Loucy (cell line): ENCODE data around the gene IL36B.

Experiments
- H2AFZ ChIP-seq: fragments of 200-600 bp; sonication (generic); 2 replicates; pipeline ENCODE4 v1.6.0; 2016; ENCODE audit warnings: antibody characterized with exemption, mild to moderate bottlenecking, low read length, moderate library complexity
- H3F3A ChIP-seq: fragments of 200-600 bp; 2 replicates; pipeline ENCODE4 v1.6.0; 2016; ENCODE audit warnings: antibody characterized with exemption, low read depth, mild to moderate bottlenecking
- H3K27me3 ChIP-seq: fragments of 200-600 bp; sonication (generic); 2 replicates; pipeline ENCODE4 v1.6.1; 2014; ENCODE audit warnings: low read length, mild to moderate bottlenecking; ENCODE audit not compliant: insufficient read depth, poor library complexity, severe bottlenecking
- H3K36me3 ChIP-seq: fragments of 200-600 bp; sonication (generic); 2 replicates; pipeline ENCODE4 v1.6.1; 2016; ENCODE audit warnings: low read length; ENCODE audit not compliant: insufficient read depth
- H3K4me1 ChIP-seq: fragments of 200-600 bp; sonication (generic); 2 replicates; pipeline ENCODE4 v1.5.1; 2014; ENCODE audit warnings: low read length, mild to moderate bottlenecking; ENCODE audit not compliant: insufficient read depth, poor library complexity, severe bottlenecking
- H3K4me2 ChIP-seq: fragments of 200-600 bp; sonication (generic); 2 replicates; pipeline ENCODE4 v1.6.0; 2014; ENCODE audit warnings: antibody characterized with exemption, low read length, low read depth, mild to moderate bottlenecking; ENCODE audit not compliant: poor library complexity, severe bottlenecking
- H3K4me3 ChIP-seq: fragments of 200-600 bp; sonication (generic); 2 replicates; pipeline ENCODE4 v1.5.1; 2014; ENCODE audit warnings: low read length, mild to moderate bottlenecking, mixed read lengths; ENCODE audit not compliant: poor library complexity, severe bottlenecking
- H3K79me2 ChIP-seq: fragments of 200-600 bp; sonication (generic); 2 replicates; pipeline ENCODE4 v1.6.1; 2014; ENCODE audit warnings: low read length; ENCODE audit not compliant: insufficient read depth
- H3K9ac ChIP-seq: fragments of 200-600 bp; sonication (generic); 2 replicates; pipeline ENCODE4 v1.6.0; 2014; ENCODE audit warnings: mild to moderate bottlenecking, low read depth, low read length, moderate library complexity; ENCODE audit not compliant: poor library complexity, severe bottlenecking
- H3K9me2 ChIP-seq: fragments of 200-600 bp; sonication (generic); replicated peaks from 2 replicates; pipeline ENCODE4 v1.6.1; 2016; ENCODE audit warnings: low read depth, low read length, mixed read lengths
- H3K9me3 ChIP-seq: fragments of 200-600 bp; sonication (generic); 2 replicates; pipeline ENCODE4 v1.6.1; 2014; ENCODE audit warnings: mild to moderate bottlenecking, antibody characterized with exemption, low read length, low read depth; ENCODE audit not compliant: insufficient read depth
- H4K20me1 ChIP-seq: fragments of 200-600 bp; sonication (generic); 2 replicates; pipeline ENCODE4 v1.6.0; 2014; ENCODE audit warnings: antibody characterized with exemption, low read length, mild to moderate bottlenecking; ENCODE audit not compliant: insufficient read depth, poor library complexity, severe bottlenecking
- CTCF ChIP-seq: fragments of 200-600 bp; sonication (generic); conservative IDR thresholded peaks from 2 replicates; pipeline ENCODE4 v1.5.1; 2014; ENCODE audit warnings: mild to moderate bottlenecking, antibody characterized with exemption, low read length
- EZH2phosphoT487 ChIP-seq: fragments of 200-600 bp; IDR thresholded peaks from 2 replicates; pipeline ENCODE4 v1.6.1; 2018; ENCODE audit warnings: antibody characterized with exemption, mild to moderate bottlenecking, moderate library complexity, borderline replicate concordance

Gene IL36B

GRCh38 chr2:113005030-113005509 lies 47.6 kb downstream of the IL36B start, which contains the start of gene IL36A:
Gene IL36A (plus strand): TSS chr2:113005459. CDS start chr2:113005872, 413 bp downstream.
- H2AFZ ChIP-seq = no peak within 1 kb of the TSS

GRCh38 chr2:113002677-113003076 lies 50.0 kb downstream of the IL36B start:
- Histone ChIP-seq H3K36me3 (no peaks in the 10 kb centered on the region), H3K4me3 (no peak overlapping the region), H3K9me2 (no peaks in the 10 kb centered on the region), H3K9me3 (peaks cover 7% of the 10 kb centered on the region; the same call in 1 of the 2 replicates), H2AFZ (no peak overlapping the region), H3K4me2 (no peak overlapping the region), H3F3A (no peaks in the 10 kb centered on the region), H3K9ac (no peak overlapping the region), H3K79me2 (no peaks in the 10 kb centered on the region), H4K20me1 (no peaks in the 10 kb centered on the region), H3K4me1 (peaks cover 3% of the 10 kb centered on the region), H3K27me3 (peaks cover 16% of the 10 kb centered on the region)
- no peak for TF ChIP-seq EZH2phosphoT487
- no peak for TF ChIP-seq CTCF

More at GRCh38 chr2:113005030-113005509, 47.6 kb downstream of the IL36B start, which contains the start of gene IL36A:
- Histone ChIP-seq H3K36me3 (no peaks in the 10 kb centered on the region), H3K4me1 (no peaks in the 10 kb centered on the region), H3K9me3 (peaks cover 7% of the 10 kb centered on the region; the same call in 1 of the 2 replicates), H3F3A (no peaks in the 10 kb centered on the region), H3K79me2 (no peaks in the 10 kb centered on the region), H3K4me2 (no peak within 1 kb of the TSS), H3K9ac (no peak within 1 kb of the TSS), H4K20me1 (no peaks in the 10 kb centered on the region), H3K4me3 (no peak within 1 kb of the TSS), H3K27me3 (peaks cover 16% of the 10 kb centered on the region), H3K9me2 (no peaks in the 10 kb centered on the region)
- TF ChIP-seq EZH2phosphoT487 (no peak), CTCF (no peak)

GRCh38 chr2:113000436-113000835 lies 52.2 kb downstream of the IL36B start:
- peaks cover 7% of the 10 kb centered on the region; the same call in 1 of the 2 replicates for H3K9me3 ChIP-seq
- TF ChIP-seq EZH2phosphoT487 (no peak), CTCF (no peak)
- H3K4me2 ChIP-seq = no peak overlapping the region
- H3K27me3 ChIP-seq = peaks cover 16% of the 10 kb centered on the region
- H3K9me2 ChIP-seq = no peaks in the 10 kb centered on the region
- peaks cover 16% of the 10 kb centered on the region for H3K4me1 ChIP-seq
- no peak overlapping the region for H3K4me3 ChIP-seq
- no peak overlapping the region for H2AFZ ChIP-seq
- no peak overlapping the region for H3K9ac ChIP-seq
- H3K79me2 ChIP-seq = no peaks in the 10 kb centered on the region
- H3K36me3 ChIP-seq = no peaks in the 10 kb centered on the region
- H3F3A ChIP-seq = no peaks in the 10 kb centered on the region
- no peaks in the 10 kb centered on the region for H4K20me1 ChIP-seq
